Fibroblast of peridontal ligament (primary cell): ENCODE measurements around the gene ALCAM.

Experiments
- DNase-seq: peaks from one replicate; pipeline ENCODE4 v3.0.0-alpha.2; 2010; ENCODE audit errors: extremely low read depth

The ALCAM gene

GRCh38 chr3:105527949-105528348, 161.2 kb downstream of the ALCAM start:
- DNase-seq: no peak

GRCh38 chr3:105528955-105529354, 162.2 kb downstream of the ALCAM start:
- no peak for DNase-seq

DNA sequence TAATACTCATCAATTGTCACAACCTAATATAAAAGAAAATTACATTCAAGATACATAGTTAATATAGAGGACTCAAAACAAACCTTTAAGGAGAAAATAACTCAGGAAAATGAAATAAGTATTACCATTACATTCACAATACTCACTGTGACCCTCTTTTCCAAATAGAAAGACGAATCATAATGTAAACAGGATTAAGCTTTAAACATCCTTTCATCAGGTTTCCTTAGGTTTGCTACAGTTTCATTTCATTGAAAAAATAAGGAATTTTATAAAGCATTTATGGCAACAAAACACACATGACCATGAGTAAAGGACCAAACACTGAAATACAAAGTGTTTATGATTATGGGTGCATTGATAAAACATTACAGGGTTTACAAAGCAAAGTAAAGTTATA, 162.7 kb downstream of the ALCAM start:
- no peak for DNase-seq

DNA sequence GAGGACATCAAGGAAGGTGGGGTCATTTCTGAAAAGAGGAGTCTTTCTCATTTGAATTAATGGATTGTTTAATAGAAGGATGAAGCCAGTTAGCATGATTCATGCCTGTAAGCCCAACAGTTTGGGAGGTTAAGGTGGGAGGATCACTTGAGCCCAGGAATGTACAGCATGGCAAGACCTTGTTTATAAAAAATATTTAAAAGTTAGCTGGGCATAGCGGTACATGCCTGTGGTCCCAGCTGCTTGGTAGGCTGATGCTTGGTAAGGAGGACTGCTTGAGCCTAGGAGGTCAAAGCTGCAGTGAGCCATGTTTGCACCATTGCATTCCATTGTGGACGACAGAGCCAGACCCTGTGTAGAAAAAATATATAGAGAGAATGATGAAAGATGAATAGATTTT, 165.5 kb downstream of the ALCAM start:
- DNase-seq: no peak

DNA sequence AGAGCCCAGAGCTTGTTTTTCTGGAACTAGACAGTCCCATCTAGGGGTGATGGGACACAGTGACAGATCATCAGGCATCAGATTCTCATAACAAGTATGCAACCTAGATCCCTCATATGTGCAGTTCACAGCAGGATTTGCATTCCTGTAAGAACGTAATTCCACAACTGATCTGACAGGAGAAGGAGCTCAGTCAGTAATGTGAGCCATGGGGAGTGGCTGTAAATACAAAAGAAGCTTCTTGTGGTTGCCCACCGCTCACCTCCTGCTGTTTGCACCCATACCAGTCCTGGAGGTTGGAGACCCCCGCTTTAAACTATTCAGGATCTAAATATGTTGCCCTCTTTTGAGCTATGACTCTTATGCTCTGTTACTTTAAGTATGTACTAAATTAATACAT, 167.3 kb downstream of the ALCAM start:
- DNase-seq: no peak

DNA sequence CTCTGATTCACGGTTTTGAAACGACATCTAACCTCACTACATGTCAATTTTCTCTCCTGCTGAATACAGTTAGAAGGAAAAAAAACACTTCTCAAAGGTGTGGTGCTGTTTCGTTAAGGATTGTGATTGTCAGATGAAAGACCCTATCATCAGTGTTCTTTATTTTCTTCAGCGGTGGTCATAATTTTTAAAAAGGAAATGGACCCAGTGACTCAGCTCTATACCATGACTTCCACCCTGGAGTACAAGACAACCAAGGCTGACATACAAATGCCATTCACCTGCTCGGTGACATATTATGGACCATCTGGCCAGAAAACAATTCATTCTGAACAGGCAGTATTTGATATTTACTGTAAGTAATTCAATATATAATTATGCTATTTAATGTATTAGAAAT, 167.8 kb downstream of the ALCAM start:
- no peak for DNase-seq

DNA sequence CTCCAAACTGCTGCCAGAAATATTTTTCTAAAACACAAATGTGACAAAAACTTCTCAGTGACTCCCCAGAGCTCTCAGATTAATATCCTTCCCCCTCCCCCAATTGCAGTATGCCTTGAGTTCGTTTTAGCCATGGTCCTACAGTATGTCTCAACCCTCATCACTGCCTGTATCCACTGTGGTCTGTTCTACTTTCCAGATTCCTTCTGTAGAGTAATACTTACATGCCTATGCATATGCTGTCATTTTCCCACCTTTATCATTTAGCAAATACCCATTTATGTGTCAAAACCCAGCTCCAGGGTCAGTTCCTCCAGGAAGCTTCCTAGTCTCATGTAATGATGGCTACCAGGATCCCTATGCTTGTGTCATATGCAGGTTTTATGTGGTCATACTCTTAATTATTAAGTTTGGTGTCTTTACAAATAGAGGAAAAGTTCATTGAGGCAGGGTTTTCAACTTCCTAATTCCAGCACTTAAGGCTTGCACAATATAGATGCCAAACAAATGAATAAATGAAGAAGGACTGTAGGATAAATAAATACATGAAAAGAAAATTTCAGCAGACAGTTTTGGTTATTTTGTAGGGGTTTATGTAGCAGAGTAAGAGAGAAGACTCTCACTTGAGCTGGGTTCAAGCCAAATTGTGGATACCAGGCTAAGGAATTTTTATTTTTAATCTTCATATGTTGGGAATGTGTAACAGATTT, 170.8 kb downstream of the ALCAM start:
- DNase-seq: peak; percentile 48

GRCh38 chr3:105538483-105538882, 171.8 kb downstream of the ALCAM start:
- DNase-seq: no peak

DNA sequence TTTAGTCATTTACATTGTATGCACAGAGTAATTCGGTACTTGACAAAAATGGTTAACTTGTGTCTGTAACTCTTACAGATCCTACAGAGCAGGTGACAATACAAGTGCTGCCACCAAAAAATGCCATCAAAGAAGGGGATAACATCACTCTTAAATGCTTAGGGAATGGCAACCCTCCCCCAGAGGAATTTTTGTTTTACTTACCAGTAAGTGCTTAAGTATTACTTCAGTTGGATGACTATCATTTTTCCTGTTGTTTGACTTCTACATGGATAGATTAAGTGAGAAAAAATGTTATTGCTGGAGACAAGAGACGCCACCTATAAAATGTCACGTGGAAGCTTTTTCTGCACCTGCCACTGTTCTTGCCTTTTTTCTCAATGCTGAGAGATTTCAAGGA, 173.2 kb downstream of the ALCAM start:
- no peak for DNase-seq

- DNase-seq: no peak
These were observed 175.7 kb downstream of the ALCAM start for GRCh38 chr3:105542282-105543019.

- DNase-seq: no peak
These were observed 178.3 kb downstream of the ALCAM start for GRCh38 chr3:105545051-105545450.

- DNase-seq: peak; percentile 39
These were observed 187.1 kb downstream of the ALCAM start for GRCh38 chr3:105553851-105554250.

GRCh38 chr3:105555206-105555605, 188.5 kb downstream of the ALCAM start:
- peak; percentile 35 for DNase-seq

DNA sequence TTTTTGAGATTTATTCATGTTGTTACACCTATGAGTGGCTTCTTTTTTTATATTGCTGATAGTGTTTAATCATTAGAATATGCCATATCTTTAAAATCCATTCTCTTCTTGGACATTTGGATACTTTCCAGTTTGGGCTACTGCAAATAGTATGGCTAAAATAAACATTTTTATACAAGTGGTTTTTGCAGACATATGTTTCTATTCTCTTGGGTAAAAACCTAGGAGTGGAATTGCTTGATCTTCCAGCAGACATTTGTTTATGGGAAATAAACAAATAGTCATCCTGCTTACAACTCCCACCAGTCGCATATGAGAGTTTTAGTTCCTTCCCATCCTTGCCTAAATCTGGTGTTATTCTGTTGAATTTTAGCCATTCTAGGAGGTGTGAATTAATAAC, 193.1 kb downstream of the ALCAM start:
- peak; percentile 68 for DNase-seq

DNA sequence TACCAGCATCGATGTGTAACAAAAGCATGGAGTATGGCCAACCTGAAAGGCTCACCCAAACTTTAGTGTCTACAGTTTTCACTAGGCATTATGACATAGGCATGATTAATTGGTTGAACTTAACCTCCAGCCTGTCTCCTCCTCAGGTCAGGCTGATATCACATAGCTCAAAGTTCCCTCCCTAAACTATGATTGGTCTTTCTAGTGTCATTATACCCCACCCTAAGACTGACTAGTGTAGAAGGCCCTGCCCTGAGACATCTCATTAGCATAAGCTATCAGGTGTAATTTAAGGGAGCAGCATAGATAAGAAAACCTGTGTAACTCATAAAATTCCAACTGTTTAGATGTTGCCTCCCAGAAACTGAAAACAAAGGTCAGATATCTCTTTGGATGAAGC, 195.2 kb downstream of the ALCAM start:
- DNase-seq: no peak

DNA sequence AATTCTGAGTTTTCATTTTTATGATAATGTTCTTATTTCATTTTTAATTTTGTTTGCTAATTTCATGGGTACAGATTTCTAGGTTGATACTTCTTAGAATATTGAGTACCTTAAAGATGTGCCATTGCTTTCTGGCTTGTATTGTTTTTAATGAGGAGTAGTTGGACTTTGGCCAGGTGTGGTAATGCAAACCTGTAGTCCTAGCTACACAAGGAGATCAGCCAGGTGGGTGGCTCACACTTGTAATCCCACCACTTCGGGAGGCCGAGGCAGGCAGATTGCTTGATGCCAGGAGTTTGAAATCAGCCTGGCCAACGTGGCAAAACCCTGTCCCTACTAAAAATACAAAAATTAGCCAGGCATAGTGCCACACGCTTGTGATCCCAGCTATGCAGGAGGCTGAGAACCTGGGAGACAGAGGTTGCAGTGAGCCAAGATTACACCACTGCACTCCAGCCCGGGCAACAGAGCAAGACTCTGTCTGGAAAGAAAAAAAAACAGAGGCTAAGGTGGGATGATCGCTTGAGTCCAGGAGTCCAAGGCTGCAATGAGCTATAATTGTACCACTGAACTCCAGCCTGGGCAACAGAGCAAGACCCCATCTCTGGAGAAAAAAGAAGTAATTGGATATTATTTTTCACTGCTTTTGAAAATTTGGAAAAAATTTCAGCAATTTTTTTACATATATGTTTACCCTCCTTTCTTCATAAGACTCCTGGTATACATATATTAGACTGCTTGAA, 198.0 kb downstream of the ALCAM start:
- DNase-seq: no peak

- no peak for DNase-seq
These were observed 204.3 kb downstream of the ALCAM start for GRCh38 chr3:105571005-105571404.

DNA sequence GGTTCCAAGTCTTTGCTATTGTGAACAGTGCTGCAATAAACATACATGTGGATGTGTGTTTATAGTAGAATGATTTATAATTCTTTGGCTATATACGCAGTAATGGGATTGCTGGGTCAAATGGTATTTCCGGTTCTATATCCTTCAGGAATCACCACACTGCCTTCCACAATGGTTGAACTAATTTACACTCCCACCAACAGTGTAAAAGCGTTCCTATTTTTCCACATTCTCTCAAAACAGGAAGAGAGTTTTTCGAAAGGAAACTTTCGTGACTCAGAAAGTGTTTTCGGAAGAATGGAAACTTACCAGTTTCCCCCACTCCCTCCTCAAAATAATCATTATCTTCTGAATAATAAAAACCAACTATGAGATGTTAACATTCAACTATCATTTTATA, 205.8 kb downstream of the ALCAM start:
- no peak for DNase-seq

DNA sequence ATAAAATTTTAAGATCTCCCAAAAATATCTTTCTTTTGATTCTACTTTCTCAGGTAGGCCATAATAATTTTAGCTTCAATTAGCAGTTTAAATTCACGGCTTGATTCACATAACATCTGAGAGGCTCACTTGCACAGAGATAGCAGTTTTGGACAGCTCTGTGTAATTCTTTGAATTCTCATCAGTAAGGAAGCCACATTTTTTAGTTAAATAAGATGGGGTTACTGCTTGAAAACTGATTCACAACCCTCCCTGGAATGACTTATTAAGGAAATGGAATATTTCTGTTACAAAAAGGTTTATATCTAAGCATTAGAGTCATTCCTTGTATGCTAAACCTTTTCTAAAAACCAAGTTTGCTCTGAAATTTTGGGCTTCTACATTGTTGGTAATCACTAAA, 212.7 kb downstream of the ALCAM start:
- DNase-seq: peak; percentile 45

- DNase-seq: peak; percentile 98
These were observed 213.7 kb downstream of the ALCAM start for GRCh38 chr3:105580296-105580965.

GRCh38 chr3:105582015-105582414, 215.3 kb downstream of the ALCAM start:
- no peak for DNase-seq
